ENCODE data around the gene HS3ST6. TPM values are rescaled to one million over a fixed set of nuclear protein-coding genes. Genes with fewer than 3 reads are reported as not detected.
"Not testable (repeated sequence)": the region's sequence is repeated elsewhere in the genome, so short reads cannot be mapped to it uniquely, and the experiment has no call there.

HS3ST6 gene
- total RNA-seq, 1 donor from 2014 or later: not detected

GRCh38 chr16:1933097-1933661 is 15.0 kb upstream of the HS3ST6 start:
- intact Hi-C loops (cut with DNase I): no loop called here
- DNase-seq (ENCODE audit: missing footprints) (peak; percentile 60), ATAC-seq (no peak)

DNA sequence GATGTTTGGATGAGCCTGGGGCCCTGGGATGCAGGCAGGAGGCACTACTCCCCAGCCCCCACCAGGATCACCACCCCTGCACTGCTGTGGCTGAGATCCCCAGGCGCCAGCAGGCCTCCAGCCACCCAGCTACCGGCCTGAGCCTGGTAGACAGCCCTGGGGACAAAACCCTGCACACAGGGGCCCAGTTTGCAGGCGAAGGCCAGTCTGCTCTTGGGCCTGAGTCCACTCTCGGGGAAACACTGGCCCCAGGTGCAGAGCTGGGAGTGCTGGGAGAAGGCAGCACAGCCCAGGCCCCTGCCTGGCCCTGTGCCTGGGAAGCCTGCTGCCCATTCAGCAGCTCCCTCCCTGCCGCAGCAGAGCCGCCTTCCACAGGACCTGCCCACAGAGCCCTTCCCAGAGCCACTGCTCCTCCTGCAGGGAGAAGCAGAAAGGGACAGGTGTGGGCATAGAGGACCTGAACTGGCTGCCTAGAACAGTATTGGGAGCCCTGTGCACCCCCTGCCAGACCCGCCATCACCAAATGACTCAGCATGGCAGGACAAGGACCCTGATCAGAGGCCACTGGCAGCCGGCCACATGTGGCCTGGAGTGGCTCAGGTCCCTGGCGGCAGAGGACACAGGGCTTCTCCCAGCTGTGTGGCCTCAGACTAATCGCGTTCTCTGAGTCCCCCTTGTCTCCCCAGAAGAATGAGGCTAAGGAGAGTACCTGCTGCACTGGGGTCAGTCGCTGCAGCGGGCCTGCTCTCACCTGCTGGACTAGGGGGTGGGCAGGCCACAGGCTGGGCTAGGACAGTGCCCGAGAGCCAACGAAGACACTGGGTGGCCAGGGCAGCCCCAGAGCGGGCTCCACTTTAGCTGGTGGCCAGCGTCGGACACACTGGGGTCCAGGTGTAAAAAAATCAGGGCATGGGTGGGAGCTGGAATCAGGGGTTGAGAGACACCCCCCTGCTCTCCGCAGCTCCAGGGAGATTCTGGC is 14.1 kb upstream of the HS3ST6 start:
- intact Hi-C loops (cut with DNase I): no loop called here
- ATAC-seq (no peak), DNase-seq (ENCODE audit: missing footprints) (peak; percentile 45)

- DNase-seq (ENCODE audit: missing footprints): no peak
- no peak for ATAC-seq
- intact Hi-C loops (cut with DNase I): no loop called here
Observed at GRCh38 chr16:1930338-1930720, 12.1 kb upstream of the HS3ST6 start.

GRCh38 chr16:1929578-1930337 is 11.5 kb upstream of the HS3ST6 start:
- intact Hi-C loops (cut with DNase I): loop anchor here (1.0 kb wide), 1 partner anchor 66 kb away; no protein-coding TSS in a partner anchor

DNA sequence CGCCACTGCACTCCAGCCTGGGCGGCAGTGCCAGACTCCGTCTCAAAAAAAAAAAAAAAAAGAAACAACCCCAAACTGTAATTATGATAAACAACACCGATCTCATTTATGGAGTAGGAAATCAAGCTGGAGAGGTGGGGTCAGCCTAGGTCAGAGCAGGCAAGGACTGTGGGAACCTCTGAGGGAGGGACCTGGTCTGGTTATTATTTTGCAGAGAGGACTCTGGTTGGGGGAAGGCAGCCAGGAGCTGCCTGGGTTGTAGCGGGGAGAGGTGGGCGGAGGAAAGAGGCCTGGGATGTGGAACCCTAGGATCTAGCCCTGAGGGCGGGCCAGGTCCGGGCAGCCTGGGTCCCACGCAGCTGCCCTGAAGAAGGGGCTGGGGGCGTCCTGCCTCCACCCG is 10.9 kb upstream of the HS3ST6 start:
- intact Hi-C loops (cut with DNase I): loop anchor here (1.0 kb wide), 1 partner anchor 66 kb away; no protein-coding TSS in a partner anchor
- DNase-seq (ENCODE audit: missing footprints) (no peak), ATAC-seq (peak; percentile 65)

More at GRCh38 chr16:1929578-1930337, 11.5 kb upstream of the HS3ST6 start:
- ATAC-seq (peak; percentile 95), DNase-seq (ENCODE audit: missing footprints) (peak; percentile 95)

DNA sequence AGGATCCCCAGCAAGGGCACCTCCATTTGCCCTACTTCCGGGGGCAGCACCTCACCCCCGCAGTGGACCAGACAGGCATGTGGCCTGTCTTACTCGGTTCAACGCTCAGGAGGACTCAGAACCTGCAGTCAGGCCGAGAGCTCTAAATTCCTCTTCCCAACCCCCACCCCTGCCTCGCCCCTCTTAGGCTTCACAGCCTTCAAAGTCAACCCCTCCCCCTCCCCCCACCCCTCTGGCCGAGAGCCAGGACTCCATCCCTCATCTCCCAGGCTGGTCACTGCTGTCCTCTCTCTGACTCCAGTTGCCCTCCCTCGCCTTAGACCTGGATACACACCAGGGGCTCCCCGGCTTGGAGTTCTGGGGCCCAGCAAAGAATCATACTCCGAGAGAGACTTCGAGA is 8.1 kb upstream of the HS3ST6 start:
- intact Hi-C loops (cut with DNase I): no loop called here
- no peak for DNase-seq (ENCODE audit: missing footprints)
- ATAC-seq: no peak

GRCh38 chr16:1924095-1924494 is 5.9 kb upstream of the HS3ST6 start:
- intact Hi-C loops (cut with DNase I): no loop called here
- DNase-seq (ENCODE audit: missing footprints): no peak
- ATAC-seq: no peak

- ATAC-seq (peak; percentile 15), DNase-seq (ENCODE audit: missing footprints) (no peak)
- intact Hi-C loops (cut with DNase I): no loop called here
Observed at GRCh38 chr16:1923299-1924034, 5.3 kb upstream of the HS3ST6 start.

GRCh38 chr16:1922357-1922756 is 4.1 kb upstream of the HS3ST6 start:
- DNase-seq (ENCODE audit: missing footprints): no peak
- intact Hi-C loops (cut with DNase I): no loop called here
- ATAC-seq: no peak

- intact Hi-C loops (cut with DNase I): no loop called here
- no peak for ATAC-seq
- no peak for DNase-seq (ENCODE audit: missing footprints)
Observed at GRCh38 chr16:1920727-1921171, 2.5 kb upstream of the HS3ST6 start.

GRCh38 chr16:1920122-1920521 is 1.9 kb upstream of the HS3ST6 start:
- intact Hi-C loops (cut with DNase I); DNase-seq (ENCODE audit: missing footprints); ATAC-seq: not testable (repeated sequence)

- intact Hi-C loops (cut with DNase I): no loop called here
- DNase-seq (ENCODE audit: missing footprints) (no peak), ATAC-seq (no peak)
Observed at GRCh38 chr16:1919327-1919998, 1.2 kb upstream of the HS3ST6 start.

DNA sequence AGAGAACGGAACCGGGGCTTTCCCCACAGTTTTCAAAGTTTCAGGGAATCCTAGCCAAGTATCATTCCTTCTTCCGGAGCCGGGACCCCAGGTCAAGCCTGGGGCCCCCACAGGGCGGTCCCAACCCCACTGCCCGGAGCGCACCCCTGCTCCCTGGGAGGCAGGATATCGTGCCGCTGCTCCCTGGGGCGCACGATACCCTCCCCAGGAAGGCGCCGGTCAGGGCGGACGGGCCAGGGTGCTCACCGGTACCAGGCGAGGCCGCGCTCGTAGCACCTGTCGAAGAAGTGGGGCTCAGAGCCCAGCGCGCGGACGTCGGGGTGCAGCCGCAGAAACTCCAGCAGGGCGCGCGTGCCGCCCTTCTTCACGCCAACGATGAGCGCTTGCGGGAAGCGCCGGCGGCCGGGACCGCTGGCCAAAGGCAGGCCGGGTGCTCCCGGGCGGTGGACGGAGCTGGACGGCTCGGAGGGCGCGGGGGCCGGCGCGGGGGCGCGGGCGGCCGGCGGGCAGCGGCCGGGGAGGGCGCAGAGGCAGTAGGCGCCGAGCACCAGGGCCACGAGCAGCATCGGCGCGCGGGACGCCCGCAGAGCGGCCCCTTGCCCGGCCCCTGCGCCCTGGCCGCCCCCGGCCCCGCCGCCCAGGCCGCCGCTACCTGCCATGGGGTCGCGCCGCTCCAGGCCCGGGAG is 407 bp downstream of the HS3ST6 start:
- intact Hi-C loops (cut with DNase I): no loop called here
- no peak for ATAC-seq
- DNase-seq (ENCODE audit: missing footprints): peak; percentile 21

GRCh38 chr16:1917056-1917664 is 1.1 kb downstream of the HS3ST6 start:
- intact Hi-C loops (cut with DNase I): no loop called here
- DNase-seq (ENCODE audit: missing footprints): peak; percentile 31
- no peak for ATAC-seq

GRCh38 chr16:1916640-1916990 is 1.6 kb downstream of the HS3ST6 start:
- intact Hi-C loops (cut with DNase I): no loop called here
- DNase-seq (ENCODE audit: missing footprints) (peak; percentile 30), ATAC-seq (no peak)

GRCh38 chr16:1915732-1916639 is 2.2 kb downstream of the HS3ST6 start:
- ATAC-seq: no peak
- intact Hi-C loops (cut with DNase I): no loop called here
- DNase-seq (ENCODE audit: missing footprints): peak; percentile 52
